GM12864 (cell line): Measurements from ENCODE around the gene ZDHHC7.
"Not testable (repeated sequence)": the region's sequence is repeated elsewhere in the genome, so short reads cannot be mapped to it uniquely, and the experiment has no call there.

Experiments used
- DNase-seq: peaks from one replicate; pipeline ENCODE4 v3.0.0-alpha.2; 2011; ENCODE audit warnings: low read depth
- H3K4me3 ChIP-seq: 2 replicates; pipeline ENCODE4 v1.5.1; 2011; ENCODE audit warnings: mild to moderate bottlenecking, low read depth, low read length, control low read depth
- CTCF ChIP-seq: IDR thresholded peaks from 2 replicates; pipeline ENCODE4 v1.5.1; 2011; ENCODE audit warnings: low read depth, mild to moderate bottlenecking, moderate library complexity, low read length, control low read depth, inconsistent platforms; ENCODE audit errors: missing control alignments

Gene ZDHHC7

GRCh38 chr16:84947022-84947421, 64.3 kb downstream of the ZDHHC7 start:
- TF ChIP-seq CTCF: no peak
- DNase-seq: no peak
- no peak overlapping the region for H3K4me3 ChIP-seq

- TF ChIP-seq CTCF: no peak
- DNase-seq: no peak
- no peak overlapping the region for H3K4me3 ChIP-seq
Measured at GRCh38 chr16:84943620-84944019, 67.7 kb downstream of the ZDHHC7 start.

- DNase-seq: no peak
- H3K4me3 ChIP-seq: no peak overlapping the region
- TF ChIP-seq CTCF: no peak
Measured at GRCh38 chr16:84942786-84943185, 68.5 kb downstream of the ZDHHC7 start.

- TF ChIP-seq CTCF: no peak
- no peak overlapping the region for H3K4me3 ChIP-seq
- DNase-seq: no peak
Measured at GRCh38 chr16:84941921-84942320, 69.4 kb downstream of the ZDHHC7 start.

GRCh38 chr16:84940670-84941551, 70.4 kb downstream of the ZDHHC7 start:
- DNase-seq: no peak
- TF ChIP-seq CTCF: no peak

GRCh38 chr16:84938616-84939015, 72.7 kb downstream of the ZDHHC7 start:
- H3K4me3 ChIP-seq, DNase-seq: not testable (repeated sequence)

More at GRCh38 chr16:84940670-84941551, 70.4 kb downstream of the ZDHHC7 start:
- no peak overlapping the region for H3K4me3 ChIP-seq

GRCh38 chr16:84937196-84938005, 73.9 kb downstream of the ZDHHC7 start:
- no peak for DNase-seq
- no peak for TF ChIP-seq CTCF
- no peak overlapping the region for H3K4me3 ChIP-seq
